Measurements from ENCODE around the gene PLXNA2. TPM values are rescaled to one million over a fixed set of nuclear protein-coding genes. Genes with fewer than 3 reads are reported as not detected.

PLXNA2 gene
- total RNA-seq, 8 experiments from 2014 or later: 14.3 to 50.5 (median 34.1) TPM

DNA sequence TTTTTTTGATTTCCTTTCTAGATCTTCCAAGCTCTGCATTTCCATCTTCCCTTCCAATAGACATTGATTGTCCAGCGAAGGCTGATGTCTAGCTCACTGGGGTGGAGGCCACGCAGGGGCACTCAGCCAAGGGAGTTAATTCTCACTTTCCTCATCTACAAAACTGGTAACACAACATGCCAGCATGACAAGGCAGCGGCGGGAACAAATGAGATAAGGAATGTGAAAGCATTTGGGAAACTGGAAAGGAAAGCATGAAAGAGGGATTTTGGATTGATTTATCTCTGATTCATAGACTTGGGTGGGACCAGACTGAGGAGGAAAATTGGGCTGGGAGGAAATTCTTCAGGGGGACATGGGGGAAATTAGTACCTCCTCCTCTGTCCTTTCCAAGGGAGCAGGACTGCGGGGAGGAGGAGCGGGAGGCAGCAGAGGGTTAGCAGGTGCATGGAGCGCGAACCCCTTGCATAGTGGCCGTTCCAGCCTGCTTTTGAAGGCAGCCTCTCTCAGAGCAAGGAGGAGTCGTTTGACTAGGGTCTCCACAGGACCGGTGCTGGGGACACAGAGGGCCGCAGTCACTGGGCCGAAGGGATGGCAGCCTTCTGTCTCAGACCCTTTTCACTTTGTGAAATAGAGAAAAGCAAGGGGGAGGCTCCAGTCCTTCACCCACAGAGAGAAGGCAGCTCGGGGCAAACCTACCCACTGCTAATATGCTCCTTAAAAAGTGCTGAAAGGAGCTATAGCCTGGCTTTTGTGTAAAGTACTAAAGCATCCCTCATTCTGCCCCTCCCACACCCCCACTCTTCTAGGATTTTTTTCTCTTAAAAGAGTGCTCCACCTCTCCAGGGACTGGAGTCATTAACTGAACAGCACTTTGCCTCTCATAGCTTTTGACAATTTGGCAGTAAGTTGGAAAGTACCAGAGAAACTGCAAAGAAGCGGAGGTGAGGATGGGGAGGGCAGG, 89.2 kb downstream of the PLXNA2 start:
- 34 to 92% (median 63%) methylated on average over 2 to 12 of the region's 15 CpGs for WGBS, 10 experiments

DNA sequence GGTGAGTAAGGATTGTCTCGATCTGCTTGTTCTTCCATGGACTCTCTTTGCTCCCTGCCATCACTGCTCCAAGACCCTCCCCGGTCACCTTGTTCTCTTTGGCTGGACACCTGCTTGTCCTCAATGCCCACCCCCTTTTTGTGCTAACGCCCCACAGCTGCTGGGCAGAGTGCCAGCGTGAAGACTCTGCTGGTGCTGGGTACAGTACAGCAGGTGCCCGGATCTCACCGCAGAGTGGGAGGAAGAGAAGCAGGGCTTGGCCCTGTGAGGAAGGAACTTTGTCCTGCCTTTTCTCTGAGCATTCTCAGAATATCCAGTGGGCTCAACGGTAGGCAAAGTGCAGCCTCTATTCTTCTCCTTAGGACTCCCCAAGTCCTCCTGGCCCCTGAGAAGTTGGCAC, 90.1 kb downstream of the PLXNA2 start:
- in situ Hi-C loops (cut with MboI; ENCODE audit: low pct_unique_long_range_greater_than_20kb in 2 of 9, low sequenced_read_pairs in 9 of 9, unreplicated experiment in 9 of 9): no loop called here
- 58 to 100% (median 83%) methylated on average over 1 to 7 of the region's 7 CpGs; no CpG with 5 or more reads in 4 of the 10 experiments for WGBS, 10 experiments
- no peak for ATAC-seq (replicated peaks in 6 of 8)
- Histone ChIP-seq H3K4me1 (replicated peaks in 1 of 2) (peaks cover 56% of the 10 kb centered on the region in 2 donors), H3K4me3 (no peak overlapping the region), H3K27ac (no peak overlapping the region)

More for the DNA sequence above, 89.2 kb downstream of the PLXNA2 start:
- peaks cover 47 to 57% of the 10 kb centered on the region in 2 donors for H3K4me1 ChIP-seq (replicated peaks in 1 of 2)
- in situ Hi-C loops (cut with MboI; ENCODE audit: low pct_unique_long_range_greater_than_20kb in 2 of 9, low sequenced_read_pairs in 9 of 9, unreplicated experiment in 9 of 9): no loop called here
- no peak overlapping the region for H3K4me3 ChIP-seq
- peak in 4 of 8 experiments; percentile 40 to 52 (median 45) for ATAC-seq (replicated peaks in 6 of 8)
- H3K27ac ChIP-seq: no peak overlapping the region

DNA sequence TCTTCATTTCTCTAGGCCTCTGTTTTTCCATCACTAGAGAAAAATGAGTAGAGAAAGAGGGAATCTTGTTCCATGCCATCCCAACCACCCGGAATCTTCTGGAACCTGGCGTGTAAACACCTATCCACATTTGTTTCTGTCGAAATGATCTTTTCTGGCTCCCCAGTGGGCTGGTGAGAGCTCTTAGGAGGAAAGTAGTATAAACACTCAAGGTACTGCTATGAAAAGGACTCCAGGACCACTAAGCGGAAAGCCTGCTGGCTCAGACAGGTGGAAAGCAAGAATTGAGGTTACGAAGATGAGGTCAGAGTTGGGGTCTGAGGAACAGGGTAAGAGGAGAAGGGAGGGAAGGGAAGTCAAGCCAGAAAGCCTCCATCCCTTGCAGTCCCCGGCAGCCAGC, 90.8 kb downstream of the PLXNA2 start:
- WGBS, 10 experiments: 86 to 100% (median 95%) methylated on average over 1 to 5 of the region's 6 CpGs; no CpG with 5 or more reads in 1 of the 10 experiments

DNA sequence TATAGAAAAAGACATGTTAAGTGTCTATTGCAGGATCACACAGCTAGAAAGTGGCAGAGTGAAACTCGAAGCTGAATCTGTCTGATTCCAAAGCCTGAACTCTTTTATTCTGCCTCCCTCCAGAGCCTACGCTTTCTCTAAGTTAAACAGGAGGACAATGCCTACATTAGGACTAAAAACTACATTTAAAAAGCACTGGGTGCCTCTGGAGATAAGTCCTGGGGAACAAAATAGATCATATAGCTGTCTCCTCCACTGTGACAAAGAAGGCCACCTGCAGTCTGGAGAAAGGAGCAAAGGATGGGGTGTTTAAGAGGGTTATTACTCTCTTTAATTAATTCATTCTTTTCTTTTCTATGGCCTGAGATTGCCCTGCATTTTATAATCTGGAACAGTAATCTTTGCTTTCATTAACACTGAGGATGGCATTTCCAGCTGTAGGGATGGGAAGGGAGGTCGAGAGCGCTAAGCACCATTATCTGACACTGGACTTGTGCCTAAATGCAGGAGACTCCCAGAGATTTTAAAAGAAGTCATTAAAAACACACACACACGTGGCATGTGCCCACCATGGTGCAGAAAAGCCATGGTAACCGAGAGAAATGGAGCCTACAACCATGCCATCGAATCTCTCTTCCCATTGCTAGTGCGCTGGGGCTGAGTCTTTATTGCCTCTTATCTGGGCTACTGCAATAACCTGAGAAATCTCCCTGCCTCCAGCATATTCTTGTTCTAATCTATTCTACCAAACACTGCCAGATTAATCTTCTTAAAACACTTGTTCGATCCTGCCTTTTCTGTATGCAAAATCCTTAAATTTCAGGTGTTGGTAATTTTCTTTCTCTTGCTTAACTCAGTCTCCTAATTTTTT, 92.2 kb downstream of the PLXNA2 start:
- in situ Hi-C loops (cut with MboI; ENCODE audit: low pct_unique_long_range_greater_than_20kb in 2 of 9, low sequenced_read_pairs in 9 of 9, unreplicated experiment in 9 of 9): no loop called here
- peaks cover 50 to 63% of the 10 kb centered on the region in 2 donors for H3K4me1 ChIP-seq (replicated peaks in 1 of 2)
- peak in 4 of 8 experiments; percentile 4 to 53 (median 18) for ATAC-seq (replicated peaks in 6 of 8)

More for the DNA sequence above, 90.8 kb downstream of the PLXNA2 start:
- in situ Hi-C loops (cut with MboI; ENCODE audit: low pct_unique_long_range_greater_than_20kb in 2 of 9, low sequenced_read_pairs in 9 of 9, unreplicated experiment in 9 of 9): no loop called here
- peaks cover 50 to 59% of the 10 kb centered on the region in 2 donors for H3K4me1 ChIP-seq (replicated peaks in 1 of 2)
- no peak overlapping the region for H3K27ac ChIP-seq
- ATAC-seq (replicated peaks in 6 of 8): no peak
- no peak overlapping the region for H3K4me3 ChIP-seq

DNA sequence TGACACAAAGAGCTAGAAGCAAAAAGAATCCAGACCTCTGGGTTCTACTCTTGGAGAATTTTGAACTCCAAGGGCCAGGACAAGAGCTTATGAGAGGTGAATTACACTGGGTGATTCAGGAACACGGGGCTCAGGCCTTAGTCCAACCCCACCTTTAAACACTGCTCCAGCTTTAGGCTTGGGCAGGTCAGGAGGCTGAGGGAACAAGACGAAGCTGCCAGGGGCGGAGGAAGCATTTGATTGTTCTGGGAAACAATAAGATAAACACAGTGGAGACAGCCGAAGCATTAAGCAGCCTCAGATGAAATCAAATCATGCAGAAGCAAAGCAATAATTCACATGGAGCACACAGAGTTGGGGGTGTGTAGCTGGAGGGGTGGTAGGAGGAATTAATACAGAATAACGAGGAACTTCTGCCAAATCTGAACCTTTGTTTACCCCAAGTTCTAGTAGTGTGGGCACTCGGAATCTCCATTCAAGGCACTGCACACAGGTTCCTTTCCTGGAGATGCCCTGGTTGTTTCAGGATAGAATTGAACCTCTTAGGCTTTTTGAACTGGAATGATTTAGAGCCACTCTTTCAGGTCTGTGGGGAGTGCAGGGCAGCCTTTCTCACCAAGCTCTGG, 93.2 kb downstream of the PLXNA2 start:
- Histone ChIP-seq H3K4me3 (no peak overlapping the region), H3K4me1 (replicated peaks in 1 of 2) (peaks cover 49 to 63% of the 10 kb centered on the region in 2 donors), H3K27ac (peak overlapping the region; percentile 13 to 45)
- in situ Hi-C loops (cut with MboI; ENCODE audit: low pct_unique_long_range_greater_than_20kb in 2 of 9, low sequenced_read_pairs in 9 of 9, unreplicated experiment in 9 of 9): no loop called here
- WGBS, 10 experiments: 0 to 100% (median 13%) methylated on average over 1 to 6 of the region's 6 CpGs; no CpG with 5 or more reads in 2 of the 10 experiments
- peak in 6 of 8 experiments; percentile 8 to 68 (median 48) for ATAC-seq (replicated peaks in 6 of 8)

More for the DNA sequence above, 92.2 kb downstream of the PLXNA2 start:
- H3K27ac ChIP-seq: no peak overlapping the region
- no peak overlapping the region for H3K4me3 ChIP-seq
- WGBS, 10 experiments: 15 to 92% (median 52%) methylated on average over 2 to 9 of the region's 9 CpGs

DNA sequence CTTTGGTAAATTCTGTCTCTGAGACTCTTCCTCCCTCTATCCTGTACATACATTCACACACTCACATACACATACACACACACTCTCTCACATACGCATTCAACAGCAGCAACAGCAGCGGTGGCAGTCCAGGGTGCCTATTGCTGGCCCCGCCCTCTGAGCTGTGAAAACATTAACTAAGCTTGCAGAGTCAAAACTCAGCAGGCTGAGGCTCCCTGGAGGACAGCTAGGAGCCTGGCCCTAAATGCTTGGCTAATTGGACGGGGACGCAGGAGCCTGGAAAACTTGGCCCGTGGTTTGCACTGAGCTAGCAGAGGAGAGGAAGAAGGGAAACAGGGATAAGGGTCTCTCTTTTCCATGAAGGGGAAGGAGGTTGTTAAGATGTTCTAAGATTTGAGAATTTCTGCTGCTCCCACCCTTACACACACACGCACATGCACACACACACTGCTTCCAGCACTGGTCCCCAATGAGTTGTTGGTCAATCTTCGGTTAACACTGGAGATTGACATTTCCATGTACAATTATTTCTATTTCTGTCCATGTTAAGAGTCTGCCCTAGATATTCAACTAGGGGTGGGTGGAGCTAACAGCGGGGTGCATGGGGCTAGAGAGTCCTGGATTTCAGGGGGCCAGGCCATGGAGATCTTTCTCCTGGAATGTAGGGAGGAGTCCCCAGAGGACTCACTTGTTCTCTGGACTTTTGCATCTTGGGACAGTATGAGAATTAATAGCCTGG, 94.2 kb downstream of the PLXNA2 start:
- ATAC-seq (replicated peaks in 6 of 8): peak; percentile 45 to 82 (median 76)
- Histone ChIP-seq H3K27ac (no peak overlapping the region), H3K4me1 (replicated peaks in 1 of 2) (peaks cover 48 to 64% of the 10 kb centered on the region in 2 donors), H3K4me3 (no peak overlapping the region)
- in situ Hi-C loops (cut with MboI; ENCODE audit: low pct_unique_long_range_greater_than_20kb in 2 of 9, low sequenced_read_pairs in 9 of 9, unreplicated experiment in 9 of 9): loop anchor here in 2 of 9 experiments (25.0 kb wide), 1 partner anchor 87 kb away; the partner anchor contains the start of gene PLXNA2 (in 2 of the 2)
- 17 to 80% (median 39%) methylated on average over 1 to 8 of the region's 9 CpGs; no CpG with 5 or more reads in 3 of the 10 experiments for WGBS, 10 experiments

DNA sequence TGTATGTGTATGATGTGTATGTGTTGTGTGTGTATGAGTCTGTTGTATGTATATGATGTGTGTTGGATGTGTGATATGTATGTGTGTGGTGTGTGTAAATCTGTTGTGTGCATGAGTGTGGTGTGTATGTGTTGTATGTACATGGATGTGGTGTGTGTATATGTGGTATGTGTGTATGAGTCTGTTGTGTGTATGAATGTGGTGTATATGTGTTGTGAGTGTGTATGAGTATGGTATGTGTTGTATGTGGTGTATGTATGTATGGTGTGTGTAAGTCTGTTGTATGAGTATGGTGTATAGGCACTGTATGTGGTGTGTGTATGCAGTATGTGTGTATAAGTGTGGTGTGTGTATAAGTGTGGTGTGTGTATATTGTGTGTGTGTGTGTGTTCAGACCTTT, 95.0 kb downstream of the PLXNA2 start:
- Histone ChIP-seq H3K4me1 (replicated peaks in 1 of 2) (peaks cover 48 to 64% of the 10 kb centered on the region in 2 donors), H3K27ac (no peak overlapping the region), H3K4me3 (no peak overlapping the region)
- in situ Hi-C loops (cut with MboI; ENCODE audit: low pct_unique_long_range_greater_than_20kb in 2 of 9, low sequenced_read_pairs in 9 of 9, unreplicated experiment in 9 of 9): loop anchor here in 2 of 9 experiments (25.0 kb wide), 1 partner anchor 88 kb away; the partner anchor contains the start of gene PLXNA2 (in 2 of the 2)
- peak in 1 of 8 experiments; percentile 5 for ATAC-seq (replicated peaks in 6 of 8)

DNA sequence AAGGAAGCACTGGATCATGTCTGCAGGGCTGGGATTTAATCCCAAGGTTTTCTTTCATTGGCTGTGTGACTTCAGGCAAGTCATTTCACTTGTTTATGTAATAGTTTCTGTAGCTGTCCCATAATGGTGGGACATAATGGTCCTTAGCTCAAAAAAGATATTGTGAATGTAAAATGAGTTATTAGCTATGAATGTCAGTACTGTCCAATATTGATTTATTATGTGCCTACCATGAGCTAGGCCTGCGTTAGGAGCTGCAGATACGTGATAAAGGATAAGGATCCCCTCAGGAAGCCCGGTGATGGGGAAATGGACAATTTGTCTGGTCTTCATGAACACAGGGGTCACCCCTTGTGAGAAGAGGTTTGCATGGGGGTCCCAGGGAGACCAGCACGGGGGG, 95.8 kb downstream of the PLXNA2 start:
- Histone ChIP-seq H3K27ac (no peak overlapping the region), H3K4me1 (replicated peaks in 1 of 2) (peaks cover 56 to 69% of the 10 kb centered on the region in 2 donors), H3K4me3 (no peak overlapping the region)
- in situ Hi-C loops (cut with MboI; ENCODE audit: low pct_unique_long_range_greater_than_20kb in 2 of 9, low sequenced_read_pairs in 9 of 9, unreplicated experiment in 9 of 9): loop anchor here in 2 of 9 experiments (25.0 kb wide), 1 partner anchor 89 kb away; the partner anchor contains the start of gene PLXNA2 (in 2 of the 2)
- ATAC-seq (replicated peaks in 6 of 8): no peak
- 86 to 100% (median 100%) methylated on average over 2 to 4 of the region's 4 CpGs; no CpG with 5 or more reads in 3 of the 10 experiments for WGBS, 10 experiments

DNA sequence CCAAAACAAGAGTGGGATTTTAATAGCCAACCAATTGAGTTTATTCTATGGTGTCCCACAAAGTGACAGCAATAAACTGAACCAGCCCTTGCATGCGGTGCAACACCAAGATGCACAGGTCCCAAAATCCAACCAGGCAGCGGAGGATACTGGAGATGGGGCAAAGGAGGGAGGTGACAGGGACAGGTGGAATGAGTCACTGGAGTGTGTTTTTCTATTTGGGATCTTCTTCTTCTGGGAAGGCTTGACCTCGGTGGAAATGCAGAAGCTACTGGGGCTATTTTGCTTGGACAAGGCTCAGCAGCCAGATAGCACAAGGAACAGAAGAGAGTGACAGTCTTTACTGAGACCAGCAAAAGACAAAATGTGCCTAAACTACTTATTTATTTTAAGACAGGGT, 97.5 kb downstream of the PLXNA2 start:
- H3K4me1 ChIP-seq (replicated peaks in 1 of 2): peaks cover 66 to 76% of the 10 kb centered on the region in 2 donors
- in situ Hi-C loops (cut with MboI; ENCODE audit: low pct_unique_long_range_greater_than_20kb in 2 of 9, low sequenced_read_pairs in 9 of 9, unreplicated experiment in 9 of 9): loop anchor here in 2 of 9 experiments (25.0 kb wide), 1 partner anchor 91 kb away; the partner anchor contains the start of gene PLXNA2 (in 2 of the 2)
- ATAC-seq (replicated peaks in 6 of 8): no peak
- WGBS, 10 experiments: 60 to 100% (median 88%) methylated on average over 1 to 3 of the region's 3 CpGs; no CpG with 5 or more reads in 4 of the 10 experiments
- no peak overlapping the region for H3K27ac ChIP-seq
- H3K4me3 ChIP-seq: no peak overlapping the region

DNA sequence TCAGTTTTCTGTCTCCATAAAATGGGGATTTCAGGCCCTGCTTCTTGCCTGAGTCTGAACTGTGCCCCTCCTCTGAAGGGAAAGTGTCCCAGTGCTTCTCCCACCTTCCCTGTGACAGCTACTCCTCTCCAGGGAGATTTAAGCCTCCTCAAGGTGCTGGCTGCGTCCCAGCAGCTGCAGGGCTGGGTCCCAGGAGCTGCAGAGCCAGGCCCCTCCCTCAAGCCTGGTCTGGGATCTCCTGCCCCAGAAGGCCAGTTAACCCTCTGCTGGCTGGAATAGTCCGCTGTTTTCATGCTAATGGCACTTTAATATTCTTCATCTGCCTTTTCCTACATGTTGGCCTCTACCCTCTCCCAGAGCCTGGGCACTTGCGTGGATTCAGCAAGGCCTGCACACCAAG, 99.0 kb downstream of the PLXNA2 start:
- Histone ChIP-seq H3K4me3 (no peak overlapping the region), H3K27ac (no peak overlapping the region), H3K4me1 (replicated peaks in 1 of 2) (peaks cover 64 to 76% of the 10 kb centered on the region in 2 donors)
- 73 to 87% (median 80%) methylated on average over 2 to 3 of the region's 3 CpGs; no CpG with 5 or more reads in 5 of the 10 experiments for WGBS, 10 experiments
- ATAC-seq (replicated peaks in 6 of 8): peak in 3 of 8 experiments; percentile 16 to 36 (median 23)
- in situ Hi-C loops (cut with MboI; ENCODE audit: low pct_unique_long_range_greater_than_20kb in 2 of 9, low sequenced_read_pairs in 9 of 9, unreplicated experiment in 9 of 9): loop anchor here in 2 of 9 experiments (25.0 kb wide), 1 partner anchor 92 kb away; the partner anchor contains the start of gene PLXNA2 (in 2 of the 2)

DNA sequence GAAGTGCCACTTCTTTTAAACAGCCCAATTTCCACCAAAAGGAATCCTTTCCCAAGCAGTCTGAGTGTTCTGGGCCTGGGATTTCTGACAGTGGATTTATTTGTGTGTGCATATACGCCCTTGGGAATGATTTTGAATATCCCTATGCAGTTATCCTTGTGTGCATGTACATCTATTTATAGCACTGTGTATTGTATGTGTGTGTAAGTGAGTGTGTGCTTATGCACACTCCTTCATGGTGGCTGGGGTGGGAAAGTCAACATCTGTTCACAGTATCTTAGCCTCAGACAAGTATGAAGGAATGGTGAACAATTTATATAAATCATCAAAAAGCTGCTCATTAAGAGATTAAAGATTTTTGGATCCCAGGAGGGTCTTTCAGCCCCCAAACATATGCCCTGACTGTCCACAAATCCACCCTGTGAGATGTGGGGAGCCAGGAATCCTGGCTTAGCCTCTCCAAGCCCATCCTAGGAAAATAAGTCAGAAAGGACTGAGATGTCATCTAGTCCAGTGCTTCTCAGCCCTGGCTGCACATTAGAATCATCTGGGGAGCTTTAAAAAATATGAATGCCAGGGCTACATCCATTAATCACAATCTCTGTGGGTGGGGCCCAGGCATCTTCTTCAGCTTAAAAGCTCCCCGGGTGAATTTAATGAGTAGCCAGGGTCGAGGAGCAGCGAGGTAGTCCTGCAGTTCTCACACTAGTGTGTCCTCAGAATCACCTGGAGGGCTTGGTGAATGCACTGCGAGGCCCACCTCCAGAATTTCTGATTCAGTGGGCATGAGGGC, 101.4 kb downstream of the PLXNA2 start:
- WGBS, 10 experiments: 13 to 83% (median 32%) methylated on average over 1 to 5 of the region's 5 CpGs; no CpG with 5 or more reads in 3 of the 10 experiments

More for the DNA sequence above, 101.4 kb downstream of the PLXNA2 start:
- no peak overlapping the region for H3K4me3 ChIP-seq
- in situ Hi-C loops (cut with MboI; ENCODE audit: low pct_unique_long_range_greater_than_20kb in 2 of 9, low sequenced_read_pairs in 9 of 9, unreplicated experiment in 9 of 9): loop anchor here in 2 of 9 experiments (25.0 kb wide), 1 partner anchor 95 kb away; the partner anchor contains the start of gene PLXNA2 (in 2 of the 2)
- ATAC-seq (replicated peaks in 6 of 8): peak; percentile 42 to 77 (median 70)
- peak overlapping the region; percentile 53 to 70 for H3K27ac ChIP-seq
- peaks cover 60 to 64% of the 10 kb centered on the region in 2 donors for H3K4me1 ChIP-seq (replicated peaks in 1 of 2)

All from motor neuron (in vitro differentiated cells).